Cerebellar cortex (tissue), 1 donor: ENCODE measurements around the gene NR4A1.
A peak's percentile ranks its signal among the peaks of the same experiment; 100 is the strongest.

ENCODE experiments used
- DNase-seq: peaks from one replicate; pipeline ENCODE4 v3.0.0-alpha.2; 2015; ENCODE audit warnings: low spot score

The NR4A1 gene

DNA sequence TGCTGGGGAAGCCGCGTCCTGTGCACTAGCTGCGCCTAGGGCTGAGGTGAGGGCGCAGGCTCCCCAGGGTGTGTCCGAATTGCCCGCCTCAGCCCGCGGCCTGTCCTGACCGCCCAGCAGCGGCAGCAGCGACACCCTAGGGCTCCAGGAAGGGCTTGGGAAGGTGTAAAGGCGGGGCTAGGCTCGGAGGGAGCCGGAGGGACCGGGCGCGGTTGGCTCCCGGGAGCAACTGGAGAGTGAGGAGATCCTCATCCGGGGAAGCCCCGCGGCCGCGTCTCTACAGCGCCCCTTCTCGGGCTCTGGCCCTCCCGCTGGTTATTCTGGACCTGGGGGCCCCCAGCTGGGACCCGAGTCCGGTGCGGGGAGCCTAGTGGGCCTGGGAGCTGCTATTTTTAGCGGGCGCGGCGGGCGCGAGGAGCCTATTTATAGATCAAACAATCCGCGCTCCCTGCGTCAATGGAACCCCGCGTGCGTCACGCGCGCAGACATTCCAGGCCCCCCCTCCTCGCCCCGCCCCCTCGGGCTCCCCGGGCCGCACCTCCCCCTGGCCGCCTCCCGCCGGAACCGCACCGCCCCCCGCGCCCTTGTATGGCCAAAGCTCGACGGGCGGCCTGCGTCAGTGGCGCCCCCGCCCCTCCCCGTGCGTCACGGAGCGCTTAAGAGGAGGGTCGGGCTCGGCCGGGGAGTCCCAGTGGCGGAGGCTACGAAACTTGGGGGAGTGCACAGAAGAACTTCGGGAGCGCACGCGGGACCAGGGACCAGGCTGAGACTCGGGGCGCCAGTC lies at the start of gene NR4A1:
NR4A1 (plus strand) TSS at position 685 of the 784 bp plus-strand sequence. CDS start 2,887 bp downstream, outside the sequence.
- peak; percentile 71 for DNase-seq

GRCh38 chr12:52003016-52003550 lies 48.2 kb upstream of the NR4A1 start:
- DNase-seq, result no peak

DNA sequence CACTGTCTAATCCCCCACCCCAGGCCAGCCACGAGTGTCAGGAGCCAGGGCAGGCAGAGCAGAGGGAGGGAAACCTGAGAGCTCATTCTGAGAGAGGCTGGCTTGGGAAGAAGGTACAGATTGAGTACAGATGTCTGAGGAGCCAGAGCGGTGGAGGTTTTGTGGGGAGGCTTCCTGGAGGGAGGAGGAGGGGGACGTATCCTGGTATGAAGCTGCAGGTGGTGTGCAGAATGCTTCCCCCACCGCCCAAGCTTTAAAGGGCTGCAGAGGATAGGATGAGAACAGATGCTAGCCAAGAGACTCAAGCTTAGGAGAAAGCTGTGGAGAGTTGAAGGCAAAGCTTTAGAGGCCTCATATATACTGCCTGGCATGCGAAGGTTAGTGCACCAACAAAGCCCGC lies 47.7 kb upstream of the NR4A1 start:
- no peak for DNase-seq

DNA sequence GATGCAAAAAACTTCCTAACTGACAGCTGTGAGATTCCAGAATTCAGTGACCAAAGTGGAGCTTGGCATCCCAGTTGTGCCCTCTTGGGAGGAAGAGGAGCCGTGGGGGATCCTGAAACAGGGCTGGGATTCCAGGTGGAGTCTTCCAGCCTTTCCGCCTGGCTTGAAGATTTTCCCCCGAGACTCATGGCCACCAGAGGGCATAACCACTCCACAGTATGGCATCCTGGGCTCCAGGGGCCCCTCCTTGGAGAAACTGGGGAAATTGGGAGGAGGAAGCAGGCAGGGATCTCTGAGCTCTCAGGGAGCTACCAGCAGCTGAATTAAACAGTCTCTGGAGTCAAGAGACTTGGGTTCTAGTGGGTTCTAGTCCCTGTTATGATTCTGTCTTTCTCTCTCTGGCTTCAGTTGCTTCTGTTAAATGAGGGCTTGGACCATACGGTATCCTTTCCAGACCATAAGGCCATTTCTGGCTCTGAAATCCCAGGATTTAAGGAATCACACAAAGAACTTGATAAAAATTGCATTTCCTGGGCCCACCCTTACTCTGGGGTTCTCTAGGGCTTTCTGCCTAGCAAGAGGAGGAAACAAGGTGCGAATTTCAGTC lies 47.1 kb upstream of the NR4A1 start:
- DNase-seq, result peak; percentile 71

DNA sequence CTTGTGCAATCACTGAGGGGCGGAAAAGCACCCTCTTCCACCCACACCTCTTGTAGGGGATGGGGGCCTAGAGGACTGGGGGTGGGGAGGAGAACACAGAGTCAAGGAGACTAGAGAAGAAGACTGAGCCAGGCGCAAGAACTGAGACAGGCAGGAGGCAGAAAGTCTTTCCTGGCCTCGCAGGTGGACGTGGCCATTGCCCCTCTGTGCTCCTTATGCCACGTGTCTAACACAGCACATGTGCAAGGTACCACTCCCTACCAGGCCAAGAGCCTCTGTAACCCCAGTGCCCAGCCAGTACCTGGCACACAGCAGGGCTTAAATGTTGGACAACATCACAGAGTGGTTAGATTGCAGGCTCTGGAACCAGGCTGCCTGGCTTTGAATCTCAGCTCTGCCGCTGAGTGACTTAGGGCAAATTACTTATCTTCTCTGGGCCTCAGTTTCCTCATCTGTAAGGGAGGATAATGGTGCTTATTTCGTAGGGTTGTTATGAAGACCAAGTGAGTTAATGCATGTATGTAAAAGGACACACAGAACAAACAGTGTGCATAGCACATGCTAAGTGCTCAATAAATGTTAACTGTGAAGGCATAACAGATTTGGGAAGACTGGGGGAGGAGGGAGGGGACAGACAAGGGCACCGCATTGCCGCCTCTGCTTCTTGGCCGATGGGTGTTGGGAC lies 45.9 kb upstream of the NR4A1 start:
- no peak for DNase-seq

DNA sequence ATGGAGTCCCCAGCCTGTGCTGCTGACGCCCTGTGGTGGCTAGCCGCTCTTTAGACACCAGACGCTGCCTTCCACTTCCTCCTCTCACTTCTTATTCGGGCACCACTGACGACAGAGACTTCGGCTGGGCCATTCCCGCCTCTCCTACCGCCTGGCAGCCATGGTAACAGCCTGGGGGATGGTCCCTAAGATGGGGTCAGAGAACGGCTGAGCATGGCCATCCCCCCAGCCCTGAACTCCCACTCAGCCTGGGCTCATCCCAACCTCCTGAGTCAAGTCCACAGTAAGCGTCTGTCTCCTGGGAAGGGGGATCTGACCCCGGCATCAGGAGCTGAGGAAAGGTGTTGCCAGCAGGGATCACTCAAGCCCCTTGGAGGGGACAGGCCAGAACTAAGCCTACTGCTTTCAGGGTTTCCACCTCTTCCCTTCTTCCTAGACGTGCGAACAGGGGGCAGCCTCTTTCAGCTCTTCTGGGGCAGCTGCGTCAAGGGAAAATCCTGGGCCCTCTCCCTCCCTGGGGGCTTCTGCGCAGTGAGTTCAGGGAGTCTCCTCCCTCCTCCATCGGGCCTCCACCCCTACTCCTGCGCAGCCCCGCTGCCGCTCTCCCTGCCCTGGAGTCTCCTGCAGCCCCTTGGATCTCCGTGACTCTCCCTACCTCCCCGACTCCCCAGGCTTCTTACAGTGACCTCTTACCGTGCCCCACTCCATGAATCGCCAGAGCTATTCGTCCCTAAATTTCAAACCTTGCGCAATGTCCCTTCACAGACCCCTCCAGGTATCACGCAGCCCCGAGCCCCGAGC lies 45.1 kb upstream of the NR4A1 start:
- DNase-seq, result no peak

GRCh38 chr12:52006726-52007157 lies 44.5 kb upstream of the NR4A1 start, which contains the start of gene TAMALIN:
TSS of gene TAMALIN (plus strand) at chr12:52006946. CDS start at chr12:52007020, 74 bp downstream.
- no peak for DNase-seq

DNA sequence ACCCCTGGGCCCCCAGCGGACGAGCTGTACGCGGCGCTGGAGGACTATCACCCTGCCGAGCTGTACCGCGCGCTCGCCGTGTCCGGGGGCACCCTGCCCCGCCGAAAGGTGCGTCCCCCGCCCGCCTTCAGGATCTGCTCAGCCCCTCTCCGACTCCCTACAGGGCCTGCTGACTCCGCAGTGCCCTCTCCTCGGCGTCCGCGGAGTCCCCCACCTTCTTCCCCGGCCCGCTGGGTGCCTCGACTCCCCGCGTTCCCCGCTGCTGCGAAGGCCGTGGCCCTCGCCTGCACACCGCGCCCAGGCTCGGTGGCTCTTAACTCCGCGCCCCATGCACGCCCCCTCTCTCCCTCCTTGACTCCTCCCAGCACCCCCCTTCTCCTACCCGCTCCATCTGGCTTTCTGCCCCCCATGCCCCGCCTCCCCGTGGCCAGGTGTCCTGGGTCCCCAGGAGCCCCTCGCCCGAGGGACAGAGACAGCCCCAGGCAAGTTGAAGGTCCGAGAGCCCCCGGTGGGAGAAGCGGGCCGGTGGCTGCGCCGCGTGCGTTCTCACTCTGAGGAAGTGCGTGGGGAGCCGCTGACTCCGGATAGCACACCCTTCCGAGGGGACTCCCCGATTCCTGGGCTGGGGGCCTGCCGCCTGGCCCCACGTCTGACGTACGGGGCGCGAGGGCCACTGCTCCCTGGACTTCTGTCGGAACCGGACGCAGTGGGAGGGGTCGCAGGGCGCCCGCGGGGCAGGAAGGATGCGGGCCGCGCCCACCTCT lies 43.9 kb upstream of the NR4A1 start:
- DNase-seq, result no peak

DNA sequence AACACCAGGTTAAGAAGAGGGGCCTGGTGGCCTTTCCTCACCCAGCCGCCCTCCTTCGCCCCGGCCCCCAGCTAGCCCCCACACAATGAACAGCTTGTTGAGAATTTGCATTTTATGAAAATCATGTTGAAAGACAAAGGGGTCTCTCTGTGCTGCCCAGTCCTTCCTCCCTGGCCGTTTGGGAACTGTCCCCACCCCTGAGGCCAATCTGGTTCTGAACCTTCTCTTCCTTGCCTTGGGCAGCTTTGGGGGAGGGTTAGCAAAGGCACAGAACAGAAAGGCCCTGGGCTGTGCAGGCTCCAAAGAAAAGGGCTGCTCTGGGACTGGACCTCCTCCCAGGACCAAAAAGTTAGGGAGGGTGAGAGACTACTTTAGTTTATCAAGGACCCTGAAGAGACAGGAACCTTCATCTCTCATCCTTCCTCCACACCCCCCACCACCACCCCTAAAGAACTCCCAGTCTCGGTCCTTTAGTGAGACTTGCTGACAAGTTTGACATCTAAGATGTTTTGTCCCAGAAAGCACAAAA lies 43.2 kb upstream of the NR4A1 start:
- DNase-seq, result no peak

- no peak for DNase-seq
Measured at GRCh38 chr12:52009081-52009751, 42.0 kb upstream of the NR4A1 start.

DNA sequence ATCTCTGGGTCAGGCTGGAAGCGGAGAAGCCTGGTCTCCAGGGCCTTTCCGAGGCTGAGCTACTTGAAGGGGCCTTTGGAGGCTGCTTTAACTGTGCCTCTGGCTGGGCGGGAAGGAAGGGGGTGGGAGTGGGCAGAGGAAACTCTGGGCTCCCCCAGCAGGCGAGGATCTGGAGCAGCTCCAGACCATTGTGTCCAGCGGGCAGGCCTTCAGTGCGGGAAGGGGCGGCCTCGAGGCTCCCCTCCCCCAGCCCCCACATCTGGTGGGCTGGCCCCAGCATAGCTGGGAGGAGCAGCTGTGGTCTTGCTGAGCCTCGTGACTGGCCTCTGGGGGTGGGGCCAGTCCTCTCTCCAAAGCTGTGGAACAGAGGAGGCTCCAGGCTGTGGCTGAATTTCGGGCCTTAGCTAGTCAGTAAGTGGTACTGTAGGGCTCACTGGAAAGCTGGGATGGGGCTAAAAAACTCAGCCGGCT lies 41.1 kb upstream of the NR4A1 start:
- peak; percentile 75 for DNase-seq

DNA sequence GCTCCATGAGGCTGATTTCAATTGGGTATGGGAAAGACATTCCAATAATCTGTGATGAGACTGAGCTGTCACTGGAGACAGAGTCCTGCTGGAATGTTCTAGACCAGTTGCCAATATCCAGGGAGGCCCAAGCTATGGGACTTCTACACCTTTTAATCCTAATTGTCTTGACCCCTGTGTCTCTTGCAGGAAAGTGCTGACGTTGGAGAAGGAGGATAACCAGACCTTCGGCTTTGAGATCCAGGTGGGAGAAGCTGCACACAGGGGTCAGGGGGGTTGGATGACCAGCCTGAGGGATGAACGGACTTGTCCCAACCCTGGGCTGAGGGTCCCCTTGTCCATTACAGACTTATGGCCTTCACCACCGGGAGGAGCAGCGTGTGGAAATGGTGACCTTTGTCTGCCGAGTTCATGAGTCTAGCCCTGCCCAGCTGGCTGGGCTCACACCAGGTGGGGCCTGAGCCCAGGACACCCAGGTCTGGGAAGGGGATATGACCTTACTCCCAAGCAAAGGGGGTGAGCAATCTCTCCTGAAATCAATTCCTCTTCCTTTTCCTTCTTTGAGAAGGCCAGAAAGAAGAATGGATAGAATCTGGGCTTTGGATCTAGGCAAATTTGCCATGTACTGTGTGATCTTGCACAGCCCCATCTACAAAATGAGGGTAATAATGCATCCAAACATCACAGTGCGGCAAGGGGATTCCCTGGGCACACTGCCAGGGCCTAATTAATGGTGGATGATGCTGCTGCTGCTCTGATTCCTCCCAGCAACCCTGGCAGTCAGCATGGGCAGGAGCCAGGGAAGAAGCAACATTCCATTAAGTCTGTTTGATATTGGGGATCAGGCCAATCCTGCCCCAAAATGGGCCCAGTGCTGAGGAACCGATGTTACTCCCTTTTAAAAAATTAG lies 40.3 kb upstream of the NR4A1 start:
- no peak for DNase-seq

DNA sequence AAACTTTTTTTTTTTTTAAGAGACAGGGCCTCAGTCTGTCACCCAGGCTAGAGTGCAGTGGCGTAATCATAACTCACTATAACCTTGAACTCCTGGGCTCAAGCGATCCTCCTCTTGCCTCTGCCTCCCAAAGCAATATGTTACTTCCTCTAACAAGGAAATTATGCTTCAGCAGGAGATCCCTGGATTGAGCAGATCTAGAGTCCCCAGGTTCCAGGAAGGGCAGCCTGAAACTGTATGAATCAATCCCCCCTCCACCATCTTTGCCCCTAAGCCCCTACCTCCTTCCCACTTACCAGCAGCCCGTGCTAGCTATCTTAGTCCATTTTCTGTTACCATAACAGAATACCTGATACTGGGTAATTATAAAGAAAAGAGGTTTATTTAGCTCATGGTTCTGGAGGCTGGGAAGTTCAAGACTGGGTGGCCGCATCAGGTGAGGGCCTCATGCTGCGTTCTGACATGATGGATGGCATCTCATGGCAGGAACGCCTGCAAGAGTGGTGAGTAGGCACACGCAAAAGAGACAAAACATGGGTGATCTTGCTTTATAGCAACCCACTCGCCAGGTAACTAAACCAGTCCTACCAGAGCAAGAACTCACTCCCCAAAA lies 39.5 kb upstream of the NR4A1 start:
- DNase-seq, result no peak

DNA sequence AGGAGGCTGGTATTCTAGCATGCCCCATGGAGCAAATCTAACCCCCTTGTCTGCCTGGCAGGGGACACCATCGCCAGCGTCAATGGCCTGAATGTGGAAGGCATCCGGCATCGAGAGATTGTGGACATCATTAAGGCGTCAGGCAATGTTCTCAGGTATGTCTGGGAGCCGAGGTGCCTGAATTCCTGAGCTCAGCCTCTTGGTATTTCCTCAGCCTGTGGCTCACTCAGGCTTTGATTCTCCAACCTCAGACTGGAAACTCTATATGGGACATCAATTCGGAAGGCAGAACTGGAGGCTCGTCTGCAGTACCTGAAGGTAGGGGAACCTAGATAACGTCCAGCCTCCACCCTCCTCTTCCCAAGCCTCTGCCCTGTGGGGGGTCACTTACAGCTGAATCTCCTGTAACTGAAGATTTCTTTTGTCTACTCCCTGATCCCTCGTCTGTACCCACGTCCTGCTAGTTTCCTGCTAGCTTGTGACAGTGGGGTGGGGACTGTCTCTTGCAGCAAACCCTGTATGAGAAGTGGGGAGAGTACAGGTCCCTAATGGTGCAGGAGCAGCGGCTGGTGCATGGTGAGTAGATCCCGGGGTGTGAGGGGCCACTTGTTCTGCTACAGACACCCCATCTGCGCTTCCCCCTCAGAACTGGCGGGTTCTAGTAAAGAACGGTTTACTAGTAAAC lies 37.5 kb upstream of the NR4A1 start:
- no peak for DNase-seq

DNA sequence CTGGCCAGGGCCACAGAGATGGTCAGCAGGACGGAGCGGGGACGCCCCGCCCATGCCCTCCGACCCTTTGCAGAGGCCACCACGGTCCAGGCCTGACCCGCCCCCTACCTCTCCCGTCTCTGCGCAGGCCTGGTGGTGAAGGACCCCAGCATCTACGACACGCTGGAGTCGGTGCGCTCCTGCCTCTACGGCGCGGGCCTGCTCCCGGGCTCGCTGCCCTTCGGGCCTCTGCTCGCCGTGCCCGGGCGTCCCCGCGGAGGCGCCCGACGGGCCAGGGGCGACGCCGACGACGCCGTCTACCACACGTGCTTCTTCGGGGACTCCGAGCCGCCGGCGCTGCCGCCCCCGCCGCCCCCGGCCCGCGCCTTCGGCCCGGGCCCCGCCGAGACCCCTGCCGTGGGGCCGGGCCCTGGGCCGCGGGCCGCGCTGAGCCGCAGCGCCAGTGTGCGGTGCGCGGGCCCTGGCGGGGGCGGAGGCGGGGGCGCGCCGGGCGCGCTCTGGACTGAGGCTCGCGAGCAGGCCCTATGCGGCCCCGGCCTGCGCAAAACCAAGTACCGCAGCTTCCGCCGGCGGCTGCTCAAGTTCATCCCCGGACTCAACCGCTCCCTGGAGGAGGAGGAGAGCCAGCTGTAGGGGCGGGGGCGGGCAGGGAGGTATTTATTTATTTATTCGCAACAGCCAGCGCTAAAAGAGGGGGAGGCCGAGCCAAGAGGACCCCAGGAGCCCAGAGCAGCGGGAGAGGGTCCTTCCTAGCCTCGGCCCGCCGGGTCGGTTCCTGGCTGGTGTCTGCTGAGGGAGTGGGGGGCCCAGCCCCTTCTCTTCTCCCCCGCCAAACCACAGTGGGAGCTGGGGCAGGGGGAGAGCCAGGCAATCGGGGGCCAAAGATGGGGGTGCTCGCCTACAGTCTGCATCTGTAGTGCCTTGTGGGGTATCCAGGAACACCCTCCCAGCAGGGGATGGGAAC lies 36.4 kb upstream of the NR4A1 start:
- DNase-seq, result no peak

DNA sequence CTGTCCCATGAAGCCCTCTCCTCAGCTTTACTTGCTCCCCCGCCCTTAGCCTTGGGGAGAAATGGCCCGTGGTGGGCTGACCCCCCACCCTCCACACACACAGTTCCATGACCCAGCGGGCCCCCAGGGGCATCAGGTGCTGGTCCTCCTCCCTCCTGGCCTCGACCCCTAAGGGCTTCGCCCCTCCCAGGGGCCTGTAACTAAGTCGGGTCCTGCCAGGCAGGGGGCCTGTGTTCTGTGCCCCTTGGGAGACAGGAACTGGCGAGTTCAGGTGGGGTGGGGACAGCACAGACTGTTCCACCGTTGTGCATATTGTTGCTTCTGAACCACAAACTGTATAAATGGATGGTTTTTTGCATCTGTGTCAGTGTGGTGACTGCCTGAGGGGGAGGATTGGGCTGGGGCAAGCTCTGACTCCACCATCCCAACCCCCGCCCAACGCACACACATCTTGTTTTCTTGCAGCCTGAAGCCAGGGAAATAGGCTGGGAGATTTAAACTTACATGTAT lies 35.7 kb upstream of the NR4A1 start:
- no peak for DNase-seq
